Hepatocyte (in vitro differentiated cells): Measurements from ENCODE around the gene SIGLEC11.

ENCODE experiments used
- CTCF ChIP-seq: fragments of 200-600 bp; sonication (generic); IDR thresholded peaks from 2 replicates; pipeline ENCODE4 v1.5.1; 2016; ENCODE audit warnings: antibody characterized with exemption, mild to moderate bottlenecking; ENCODE audit not compliant: poor library complexity
- EZH2 ChIP-seq: fragments of 200-600 bp; sonication (generic); IDR thresholded peaks from 2 replicates; pipeline ENCODE4 v1.6.1; 2016; ENCODE audit warnings: antibody characterized with exemption, mild to moderate bottlenecking, borderline replicate concordance

GRCh38 chr19:49953416-49953815 lies 7.6 kb downstream of the SIGLEC11 start:
- TF ChIP-seq EZH2: no peak
- no peak for TF ChIP-seq CTCF
